B cell (primary cell): ENCODE results near the gene CLINT1. TPM values are rescaled to one million over a fixed set of nuclear protein-coding genes. Genes with fewer than 3 reads are reported as not detected.

ENCODE experiments used
- ATAC-seq: fragments of 200-7000 bp; cut with Tn5 transposase; one replicate; pipeline ENCODE4 v1.10.0; 2021; ENCODE audit warnings: low read depth, mild to moderate bottlenecking, moderate number of reproducible peaks, moderate library complexity
- CTCF ChIA-PET: fragments of 350-600 bp; sonication (Branson Sonifier 250); formaldehyde crosslinking; loops from one replicate; lab custom pipeline; 2021; ENCODE audit warnings: antibody characterized with exemption, inconsistent platforms; lab: Charles Lee
- POLR2A ChIA-PET: fragments of 350-600 bp; sonication (Branson Sonifier 250); formaldehyde crosslinking; loops from one replicate; lab custom pipeline; 2021; ENCODE audit warnings: antibody characterized with exemption; lab: Charles Lee
- DNase-seq: peaks from one replicate; pipeline ENCODE4 v3.0.0; 2013
- H2AFZ ChIP-seq: 2 replicates; pipeline ENCODE4 v1.6.1; 2012; ENCODE audit warnings: mild to moderate bottlenecking, low read depth, low read length; ENCODE audit not compliant: insufficient read depth, poor library complexity, severe bottlenecking
- H3K27ac ChIP-seq, 2 donors: 1 replicate in 1 of 2; 2 replicates in 1 of 2; pipeline ENCODE4 v1.5.1; 2012 to 2013; ENCODE audit warnings: low read length in 2 of 2, mild to moderate bottlenecking in 2 of 2, moderate library complexity in 1 of 2
- H3K27me3 ChIP-seq, 4 experiments: fragments of 200-600 bp in 1 of 4; sonication (generic) in 1 of 4; replicated peaks in 1 of 4; 1 replicate in 2 of 4; 2 replicates in 2 of 4; pipeline versions ENCODE4 v1.6.1 to v1.7.0; 2013 to 2016; ENCODE audit warnings: low read length in 3 of 4, mild to moderate bottlenecking in 2 of 4, mixed read lengths in 1 of 4, moderate library complexity in 1 of 4; ENCODE audit not compliant: insufficient read depth in 4 of 4, control insufficient read depth in 3 of 4; ENCODE audit errors: control extremely low read depth in 1 of 4
- H3K36me3 ChIP-seq, 2 experiments: replicated peaks in 1 of 2; 1 replicate in 1 of 2; 2 replicates in 1 of 2; pipeline versions ENCODE4 v1.6.1 to v1.7.1; 2013; ENCODE audit warnings: low read length in 1 of 2; ENCODE audit not compliant: insufficient read depth in 2 of 2, control insufficient read depth in 1 of 2; ENCODE audit errors: control extremely low read depth in 1 of 2, extremely low read depth in 1 of 2
- H3K4me1 ChIP-seq, 2 donors: fragments of 200-600 bp in 1 of 2; sonication (generic) in 1 of 2; 1 replicate in 1 of 2; 2 replicates in 1 of 2; pipeline versions ENCODE4 v1.5.1 to v1.6.1; 2013 to 2017; ENCODE audit warnings: low read length in 2 of 2; ENCODE audit not compliant: control insufficient read depth in 2 of 2, insufficient read depth in 2 of 2
- H3K4me2 ChIP-seq: replicated peaks from 2 replicates; pipeline ENCODE3; 2012; ENCODE audit warnings: mild to moderate bottlenecking, low read depth, low read length; ENCODE audit not compliant: poor library complexity, severe bottlenecking
- H3K4me3 ChIP-seq, 5 experiments: fragments of 200-600 bp in 1 of 5; sonication (generic) in 1 of 5; 1 replicate in 3 of 5; 2 replicates in 2 of 5; pipeline versions ENCODE4 v1.5.1 to v1.7.0; 2011 to 2016; ENCODE audit warnings: low read length in 4 of 5, mild to moderate bottlenecking in 4 of 5, low read depth in 2 of 5, control low read depth in 1 of 5, moderate library complexity in 1 of 5; ENCODE audit not compliant: insufficient read depth in 1 of 5; ENCODE audit errors: control extremely low read depth in 1 of 5, extremely low read depth in 1 of 5
- H3K79me2 ChIP-seq: fragments of 200-600 bp; sonication (generic); one replicate; pipeline ENCODE4 v1.6.0; 2016; ENCODE audit warnings: low read length; ENCODE audit not compliant: control insufficient read depth, insufficient read depth
- H3K9ac ChIP-seq: fragments of 200-600 bp; sonication (generic); 2 replicates; pipeline ENCODE4 v1.6.1; 2017; ENCODE audit warnings: mild to moderate bottlenecking, low read length, moderate library complexity
- H3K9me3 ChIP-seq, 3 donors: one replicate each; pipeline versions ENCODE4 v1.6.1 to v1.7.1; 2013; ENCODE audit warnings: low read length in 2 of 3; ENCODE audit not compliant: control insufficient read depth in 2 of 3, insufficient read depth in 1 of 3; ENCODE audit errors: control extremely low read depth in 1 of 3
- H4K20me1 ChIP-seq: 2 replicates; pipeline ENCODE4 v1.6.0; 2012; ENCODE audit warnings: mild to moderate bottlenecking, low read length; ENCODE audit not compliant: insufficient read depth, control insufficient read depth, poor library complexity, severe bottlenecking
- H3K27ac Mint-ChIP-seq: one replicate; pipeline ENCODE4 v1.8.0; 2021; ENCODE audit warnings: mixed read lengths
- H3K27me3 Mint-ChIP-seq: one replicate; pipeline ENCODE4 v1.8.0; 2021; ENCODE audit warnings: mixed read lengths
- H3K4me1 Mint-ChIP-seq: one replicate; pipeline ENCODE4 v1.8.0; 2021; ENCODE audit warnings: mixed read lengths
- H3K4me3 Mint-ChIP-seq: one replicate; pipeline ENCODE4 v1.8.0; 2021; ENCODE audit warnings: mixed read lengths
- H3K9me3 Mint-ChIP-seq: one replicate; pipeline ENCODE4 v1.8.0; 2022; ENCODE audit warnings: mixed read lengths; ENCODE audit not compliant: insufficient read depth
- CTCF ChIP-seq: fragments of 200-600 bp; IDR thresholded peaks from one replicate; pipeline ENCODE4 v1.8.0; 2022; ENCODE audit warnings: antibody characterized with exemption, mild to moderate bottlenecking
- EZH2 ChIP-seq: IDR thresholded peaks from 2 replicates; pipeline ENCODE4 v1.6.1; 2012; ENCODE audit warnings: borderline replicate concordance, low read depth, mild to moderate bottlenecking, moderate library complexity, low read length; ENCODE audit not compliant: insufficient read depth, poor library complexity, severe bottlenecking
- WGBS: methylation state at CpG from one replicate; pipeline ENCODE4 v1.1.5; 2013; ENCODE audit warnings: missing lambda C conversion rate; ENCODE audit not compliant: insufficient coverage; 5-methylcytosine and 5-hydroxymethylcytosine counted together
- intact Hi-C: fragments of 100-400 bp; cut with micrococcal nuclease; formaldehyde crosslinking; loops from one replicate; pipeline ENCODE4 v1.10.0; 2022
- polyA plus RNA-seq: library from polyadenylated mRNA; depleted of rRNA; stranded (reverse); fragments of >200 nt; gene quantifications from 2 replicates; pipeline ENCODE4 v1.2.3, GENCODE V29; 2012
- total RNA-seq, 2 donors: library from RNA; stranded (reverse); fragments of 120-200 nt in 1 of 2; gene quantifications; 1 replicate in 1 of 2; 2 replicates in 1 of 2; pipeline versions ENCODE4 v1.2.3 to v1.2.4, GENCODE V29; 2013 to 2022

The CLINT1 gene
- total and polyA plus RNA-seq, 2 donors (not counting 1 experiment from before 2014, with no cell fraction given), result 69.7 to 89.1 TPM

DNA sequence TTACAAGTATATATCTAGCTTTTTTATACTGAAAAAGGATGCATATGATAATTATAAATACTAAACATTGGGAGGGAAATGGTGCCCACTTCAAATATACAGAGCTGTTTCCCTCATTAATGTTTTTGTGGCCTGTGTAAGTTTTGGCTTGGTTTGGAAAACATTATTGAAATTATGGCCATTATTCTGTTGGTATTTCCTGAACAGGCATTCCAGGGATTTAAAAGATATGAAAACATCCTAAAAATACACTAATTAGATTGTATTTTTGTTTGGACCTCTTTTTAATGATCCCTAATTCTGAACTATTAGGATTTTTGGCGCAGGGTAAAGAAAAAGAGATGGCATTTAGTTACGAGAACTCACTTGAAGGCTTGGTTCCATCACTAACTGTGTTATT lies 50.9 kb downstream of the CLINT1 start:
- Histone ChIP-seq H3K9ac (no peak overlapping the region), H3K36me3 (peaks cover 29 to 87% of the 10 kb centered on the region in 2 experiments), H4K20me1 (no peaks in the 10 kb centered on the region), H2AFZ (no peak overlapping the region), H3K4me3 (no peak overlapping the region), H3K27ac (no peak overlapping the region), H3K27me3 (no peaks in the 10 kb centered on the region), H3K4me2 (no peak overlapping the region), H3K79me2 (no peaks in the 10 kb centered on the region), H3K4me1 (no peaks in the 10 kb centered on the region), H3K9me3 (no peaks in the 10 kb centered on the region)
- DNase-seq, result no peak
- TF ChIP-seq CTCF (no peak), EZH2 (no peak)
- Mint-ChIP-seq H3K9me3 (no peaks in the 10 kb centered on the region), H3K27me3 (no peaks in the 10 kb centered on the region), H3K27ac (no peak overlapping the region), H3K4me1 (no peaks in the 10 kb centered on the region), H3K4me3 (no peak overlapping the region)
- intact Hi-C loops, result no loop called here
- ChIA-PET CTCF (interaction anchor here (0.9 to 1.5 kb wide), 4 partner anchors 10 to 1324 kb away, joined by 3 to 4 read pairs (median 4); no protein-coding TSS in a partner anchor), POLR2A (no interaction called here)
- no peak for ATAC-seq
- no CpG with 5 or more reads among the region's 2 CpGs for WGBS

DNA sequence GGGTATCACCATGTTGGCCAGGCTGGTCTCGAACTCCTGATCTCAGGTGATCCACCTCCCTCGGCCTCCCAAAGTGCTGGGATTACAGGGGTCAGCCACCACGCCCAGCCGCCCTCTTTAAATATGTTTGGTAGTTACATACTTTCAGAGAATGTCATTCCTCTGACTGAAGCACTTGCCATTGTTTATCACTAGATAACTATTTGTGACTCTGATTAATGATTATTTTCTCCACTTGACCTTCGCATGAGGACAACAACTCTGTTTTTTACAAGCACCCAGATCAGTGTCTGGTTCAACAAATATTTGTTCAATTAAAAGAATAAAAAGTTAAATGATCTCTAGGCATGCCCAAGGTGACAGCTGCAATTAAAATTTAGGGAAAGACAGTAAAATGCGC lies 56.2 kb downstream of the CLINT1 start:
- Histone ChIP-seq H3K4me2 (no peak overlapping the region), H4K20me1 (no peaks in the 10 kb centered on the region), H3K4me1 (no peaks in the 10 kb centered on the region), H3K9me3 (no peaks in the 10 kb centered on the region), H3K27ac (no peak overlapping the region), H2AFZ (no peak overlapping the region), H3K4me3 (no peak overlapping the region), H3K9ac (no peak overlapping the region), H3K27me3 (no peaks in the 10 kb centered on the region), H3K79me2 (no peaks in the 10 kb centered on the region), H3K36me3 (peaks cover 13 to 39% of the 10 kb centered on the region in 2 experiments)
- DNase-seq (no peak), ATAC-seq (no peak)
- H3K4me1 Mint-ChIP-seq, result no peaks in the 10 kb centered on the region
- no peaks in the 10 kb centered on the region for H3K27me3 Mint-ChIP-seq
- POLR2A ChIA-PET, result no interaction called here
- TF ChIP-seq EZH2, result no peak
- no peak for TF ChIP-seq CTCF
- H3K27ac Mint-ChIP-seq, result no peak overlapping the region
- CTCF ChIA-PET, result no interaction called here
- no peaks in the 10 kb centered on the region for H3K9me3 Mint-ChIP-seq
- no peak overlapping the region for H3K4me3 Mint-ChIP-seq
- WGBS, result 100% methylated on average over 1 of the region's 6 CpGs
- intact Hi-C loops, result no loop called here
